ENCODE measurements around the gene SSBP3.

GRCh38 chr1:54390655-54391054 is 15.5 kb downstream of the SSBP3 start:
- no peak for TF ChIP-seq CTCF (IDR thresholded peaks at IDR 0.05; ENCODE audit: low read depth, low read length)
- TF ChIP-seq EZH2phosphoT487 (IDR thresholded peaks at IDR 0.05; ENCODE audit: low read depth): no peak
